HEK293 (cell line): ENCODE results near the gene EPHB1.

ENCODE experiments used
- CTCF ChIA-PET: fragments of 350-600 bp; formaldehyde crosslinking; extraction: SDS; loops from one replicate; lab custom pipeline; 2021; ENCODE audit warnings: antibody characterized with exemption; lab: Yijun Ruan, JAX
- POLR2A ChIA-PET: fragments of 300-600 bp; formaldehyde crosslinking; extraction: SDS; loops from one replicate; lab custom pipeline; 2020; ENCODE audit warnings: antibody characterized with exemption, inconsistent platforms; lab: Yijun Ruan, JAX
- H3K27ac ChIP-seq: fragments of 200-500 bp; sonication (Bioruptor generic); 2 replicates; pipeline ENCODE4 v1.5.1; 2014; ENCODE audit warnings: low read depth, low read length, control low read depth, inconsistent platforms; ENCODE audit errors: extremely low read depth
- H3K36me3 ChIP-seq, 2 experiments: fragments of 200-500 bp in 1 of 2; sonication (Bioruptor generic) in 1 of 2; 1 replicate in 1 of 2; 2 replicates in 1 of 2; pipeline ENCODE4 v1.5.1; 2014 to 2017; ENCODE audit warnings: inconsistent platforms in 2 of 2, low read length in 2 of 2; ENCODE audit not compliant: control insufficient read depth in 2 of 2, insufficient read depth in 1 of 2
- H3K4me1 ChIP-seq: fragments of 200-500 bp; sonication (Bioruptor generic); 2 replicates; pipeline ENCODE4 v1.5.1; 2014; ENCODE audit warnings: mild to moderate bottlenecking, low read length, inconsistent platforms; ENCODE audit not compliant: control insufficient read depth, insufficient read depth
- H3K4me3 ChIP-seq: 2 replicates; pipeline ENCODE4 v1.5.1; 2011; ENCODE audit warnings: low read depth, mild to moderate bottlenecking, control low read depth, low read length, moderate library complexity
- H3K9me3 ChIP-seq: fragments of 200-500 bp; sonication (Bioruptor generic); 2 replicates; pipeline ENCODE4 v1.5.1; 2014; ENCODE audit warnings: low read depth, low read length, inconsistent platforms; ENCODE audit not compliant: control insufficient read depth, insufficient read depth
- BCL11B ChIP-seq: fragments of 450-650 bp; formaldehyde crosslinking; IDR thresholded peaks from 2 replicates; pipeline ENCODE4 v1.5.1; 2016; ENCODE audit warnings: low read depth, missing biosample characterization, missing genetic modification characterization
- FEZF1 ChIP-seq: fragments of 450-650 bp; formaldehyde crosslinking; IDR thresholded peaks from 2 replicates; pipeline ENCODE4 v1.5.1; 2016; ENCODE audit warnings: missing biosample characterization, missing genetic modification characterization
- HIC1 ChIP-seq: fragments of 450-650 bp; formaldehyde crosslinking; IDR thresholded peaks from 2 replicates; pipeline ENCODE4 v1.5.1; 2016; ENCODE audit warnings: missing biosample characterization, missing genetic modification characterization
- HOXC10 ChIP-seq: sonication (generic); formaldehyde crosslinking; IDR thresholded peaks from 2 replicates; pipeline ENCODE4 v1.8.1; 2023; ENCODE audit warnings: mild to moderate bottlenecking, missing genetic modification reagents
- PATZ1 ChIP-seq: fragments of 450-650 bp; formaldehyde crosslinking; IDR thresholded peaks from 2 replicates; pipeline ENCODE4 v1.5.1; 2016; ENCODE audit warnings: missing biosample characterization, missing genetic modification characterization
- ZBTB21 ChIP-seq: fragments of 450-650 bp; formaldehyde crosslinking; IDR thresholded peaks from 2 replicates; pipeline ENCODE4 v1.5.1; 2017; ENCODE audit warnings: missing biosample characterization, missing genetic modification characterization
- ZBTB49 ChIP-seq: fragments of 450-650 bp; formaldehyde crosslinking; IDR thresholded peaks from 2 replicates; pipeline ENCODE4 v1.5.1; 2016; ENCODE audit warnings: missing biosample characterization, missing genetic modification characterization, low read depth
- ZFP41 ChIP-seq: fragments of 450-650 bp; formaldehyde crosslinking; IDR thresholded peaks from 2 replicates; pipeline ENCODE4 v1.5.1; 2016; ENCODE audit warnings: missing biosample characterization, missing genetic modification characterization, borderline replicate concordance
- ZNF121 ChIP-seq: fragments of 450-650 bp; formaldehyde crosslinking; IDR thresholded peaks from 2 replicates; pipeline ENCODE4 v1.5.1; 2016; ENCODE audit warnings: missing biosample characterization, missing genetic modification characterization
- ZNF146 ChIP-seq: fragments of 450-650 bp; formaldehyde crosslinking; IDR thresholded peaks from 2 replicates; pipeline ENCODE4 v1.5.1; 2016; ENCODE audit warnings: missing biosample characterization, missing genetic modification characterization
- ZNF157 ChIP-seq: fragments of 450-650 bp; formaldehyde crosslinking; IDR thresholded peaks from 2 replicates; pipeline ENCODE4 v1.5.1; 2016; ENCODE audit warnings: missing biosample characterization, missing genetic modification characterization
- ZNF214 ChIP-seq: fragments of 450-650 bp; formaldehyde crosslinking; IDR thresholded peaks from 2 replicates; pipeline ENCODE4 v1.5.1; 2017; ENCODE audit warnings: missing biosample characterization, mild to moderate bottlenecking, missing genetic modification characterization, borderline replicate concordance
- ZNF23 ChIP-seq: fragments of 450-650 bp; formaldehyde crosslinking; IDR thresholded peaks from 2 replicates; pipeline ENCODE4 v1.5.1; 2016; ENCODE audit warnings: missing biosample characterization, missing genetic modification characterization, borderline replicate concordance
- ZNF24 ChIP-seq: fragments of 450-650 bp; formaldehyde crosslinking; IDR thresholded peaks from 2 replicates; pipeline ENCODE4 v1.5.1; 2016; ENCODE audit warnings: missing biosample characterization, missing genetic modification characterization
- ZNF391 ChIP-seq: fragments of 450-650 bp; formaldehyde crosslinking; IDR thresholded peaks from 2 replicates; pipeline ENCODE4 v1.5.1; 2016; ENCODE audit warnings: low read depth, missing biosample characterization, missing genetic modification characterization, borderline replicate concordance
- ZNF398 ChIP-seq: fragments of 450-650 bp; formaldehyde crosslinking; IDR thresholded peaks from 2 replicates; pipeline ENCODE4 v1.5.1; 2017; ENCODE audit warnings: missing biosample characterization, missing genetic modification characterization
- ZNF501 ChIP-seq: fragments of 450-650 bp; formaldehyde crosslinking; IDR thresholded peaks from 2 replicates; pipeline ENCODE4 v1.5.1; 2016; ENCODE audit warnings: missing biosample characterization, missing genetic modification characterization
- ZNF530 ChIP-seq: fragments of 450-650 bp; formaldehyde crosslinking; IDR thresholded peaks from 2 replicates; pipeline ENCODE4 v1.5.1; 2016; ENCODE audit warnings: low read depth, missing biosample characterization, missing genetic modification characterization
- ZNF596 ChIP-seq: fragments of 450-650 bp; IDR thresholded peaks from 2 replicates; pipeline ENCODE4 v1.5.0; 2018; ENCODE audit warnings: missing biosample characterization, mild to moderate bottlenecking, missing genetic modification characterization, moderate library complexity
- ZNF621 ChIP-seq: fragments of 450-650 bp; formaldehyde crosslinking; IDR thresholded peaks from 2 replicates; pipeline ENCODE4 v1.5.1; 2017; ENCODE audit warnings: missing biosample characterization, missing genetic modification characterization
- ZNF623 ChIP-seq: fragments of 450-650 bp; formaldehyde crosslinking; IDR thresholded peaks from 2 replicates; pipeline ENCODE4 v1.5.1; 2016; ENCODE audit warnings: missing biosample characterization, missing genetic modification characterization
- ZNF624 ChIP-seq: fragments of 450-650 bp; formaldehyde crosslinking; IDR thresholded peaks from 2 replicates; pipeline ENCODE4 v1.5.1; 2017; ENCODE audit warnings: missing biosample characterization, missing genetic modification characterization
- ZNF658 ChIP-seq: fragments of 450-650 bp; formaldehyde crosslinking; IDR thresholded peaks from 2 replicates; pipeline ENCODE4; 2016; ENCODE audit warnings: missing biosample characterization, missing genetic modification characterization
- ZNF704 ChIP-seq: fragments of 450-650 bp; formaldehyde crosslinking; IDR thresholded peaks from 2 replicates; pipeline ENCODE4 v1.5.1; 2016; ENCODE audit warnings: missing biosample characterization, missing genetic modification characterization
- ZNF768 ChIP-seq: fragments of 450-650 bp; formaldehyde crosslinking; IDR thresholded peaks from 2 replicates; pipeline ENCODE4 v1.5.1; 2018; ENCODE audit warnings: missing biosample characterization, mild to moderate bottlenecking, missing genetic modification characterization
- ZNF792 ChIP-seq: fragments of 450-650 bp; formaldehyde crosslinking; IDR thresholded peaks from 2 replicates; pipeline ENCODE4 v1.5.1; 2016; ENCODE audit warnings: missing biosample characterization, missing genetic modification characterization
- ZNF830 ChIP-seq: fragments of 450-650 bp; IDR thresholded peaks from 2 replicates; pipeline ENCODE4 v1.5.0; 2018; ENCODE audit warnings: missing biosample characterization, missing genetic modification characterization, low read depth, mild to moderate bottlenecking, moderate library complexity

EPHB1 gene

GRCh38 chr3:134928819-134929218 is 133.8 kb downstream of the EPHB1 start:
- Histone ChIP-seq H3K27ac (no peak overlapping the region), H3K9me3 (no peaks in the 10 kb centered on the region), H3K4me3 (no peak overlapping the region), H3K36me3 (no peaks in the 10 kb centered on the region), H3K4me1 (no peaks in the 10 kb centered on the region)
- POLR2A ChIA-PET = no interaction called here
- CTCF ChIA-PET = no interaction called here
- no peak for TF ChIP-seq ZBTB49 (tag by site-specific recombination)
- TF ChIP-seq ZNF621 = no peak
- TF ChIP-seq FEZF1 = no peak
- TF ChIP-seq ZNF146 (tag by site-specific recombination) = no peak
- TF ChIP-seq ZNF501 (tag by site-specific recombination) = no peak
- no peak for TF ChIP-seq ZNF214 (tag by site-specific recombination)
- TF ChIP-seq ZNF624 (tag by site-specific recombination) = no peak
- TF ChIP-seq ZNF121 (tag by site-specific recombination) = no peak
- no peak for TF ChIP-seq ZBTB21 (tag by site-specific recombination)
- no peak for TF ChIP-seq ZNF792 (tag by site-specific recombination)
- TF ChIP-seq ZNF398 = no peak
- no peak for TF ChIP-seq HIC1 (tag by site-specific recombination)
- TF ChIP-seq ZNF623 = no peak
- TF ChIP-seq ZNF530 (tag by site-specific recombination) = no peak
- no peak for TF ChIP-seq ZNF24 (tag by site-specific recombination)
- TF ChIP-seq HOXC10 (CRISPR knock-in tag) = no peak
- no peak for TF ChIP-seq ZNF23 (tag by site-specific recombination)

- Histone ChIP-seq H3K4me1 (no peaks in the 10 kb centered on the region), H3K36me3 (no peaks in the 10 kb centered on the region), H3K27ac (no peak overlapping the region), H3K4me3 (no peak overlapping the region), H3K9me3 (no peaks in the 10 kb centered on the region)
- CTCF ChIA-PET = interaction anchor here (0.6 kb wide), 1 partner anchor 28 kb away, joined by 3 read pairs; no protein-coding TSS in a partner anchor
- POLR2A ChIA-PET = no interaction called here
- TF ChIP-seq ZFP41 (no peak), FEZF1 (no peak), BCL11B (tag by site-specific recombination) (no peak), ZNF658 (tag by site-specific recombination) (no peak), ZNF704 (tag by site-specific recombination) (no peak), PATZ1 (no peak), ZNF830 (tag by site-specific recombination) (no peak), ZNF157 (tag by site-specific recombination) (no peak), ZNF596 (no peak), ZNF768 (tag by site-specific recombination) (no peak), ZNF391 (tag by site-specific recombination) (no peak)
These were observed 134.9 kb downstream of the EPHB1 start for GRCh38 chr3:134929976-134930375.
